NCI-H187 treated with DMSO at 0.1 percent for 48 hours (cell line): ENCODE results near the gene FUBP3.
"Not testable (repeated sequence)": the region's sequence is repeated elsewhere in the genome, so short reads cannot be mapped to it uniquely, and the experiment has no call there.

Experiments
- DNase-seq: peaks from one replicate; lab custom pipeline; 2025; lab: John Stamatoyannopoulos, UW

The FUBP3 gene

GRCh38 chr9:130682421-130683121, 103.2 kb downstream of the FUBP3 start:
- DNase-seq = no peak

- no peak for DNase-seq
Measured at GRCh38 chr9:130685104-130685503, 105.7 kb downstream of the FUBP3 start.

GRCh38 chr9:130685945-130686344, 106.6 kb downstream of the FUBP3 start:
- DNase-seq = not testable (repeated sequence)

- DNase-seq = no peak
Measured at GRCh38 chr9:130687615-130688014, 108.2 kb downstream of the FUBP3 start.
